Body of pancreas (tissue), 4 donors: ENCODE data around the gene FKRP.

ENCODE experiments used
- CTCF ChIP-seq, 7 experiments: fragments of 450-650 bp in 4 of 7; fragments of 200-600 bp in 3 of 7; sonication (generic) in 3 of 7; IDR thresholded peaks; one replicate each; pipeline ENCODE4 v1.5.1; 2016 to 2019; ENCODE audit warnings: antibody characterized with exemption in 7 of 7
- POLR2A ChIP-seq, 3 donors: fragments of 450-650 bp; IDR thresholded peaks; one replicate each; pipeline ENCODE4 v1.6.1; 2016; ENCODE audit warnings: antibody characterized with exemption in 3 of 3, mild to moderate bottlenecking in 2 of 3

- TF ChIP-seq CTCF (IDR thresholded peaks at IDR 0.05) (no peak), POLR2A (IDR thresholded peaks at IDR 0.05) (no peak)
Measured at GRCh38 chr19:46759817-46760333, 14.0 kb downstream of the FKRP start.
